Rectal smooth muscle tissue (tissue), 1 donor: Measurements from ENCODE around the gene TSHZ2.

ENCODE experiments used
- H3K27ac ChIP-seq: one replicate; pipeline ENCODE4 v1.7.0; 2013; ENCODE audit warnings: low read depth, low read length, inconsistent platforms
- H3K27me3 ChIP-seq: one replicate; pipeline ENCODE4 v1.7.0; 2013; ENCODE audit warnings: low read length; ENCODE audit not compliant: control insufficient read depth, insufficient read depth
- H3K36me3 ChIP-seq: one replicate; pipeline ENCODE4 v1.7.0; 2013; ENCODE audit warnings: low read length; ENCODE audit not compliant: control insufficient read depth, insufficient read depth
- H3K4me1 ChIP-seq: one replicate; pipeline ENCODE4 v1.7.0; 2013; ENCODE audit warnings: low read length; ENCODE audit not compliant: control insufficient read depth, insufficient read depth
- H3K4me3 ChIP-seq: one replicate; pipeline ENCODE4 v1.7.0; 2013; ENCODE audit warnings: low read length
- H3K9ac ChIP-seq: one replicate; pipeline ENCODE4 v1.7.0; 2013; ENCODE audit warnings: low read length

The TSHZ2 gene

DNA sequence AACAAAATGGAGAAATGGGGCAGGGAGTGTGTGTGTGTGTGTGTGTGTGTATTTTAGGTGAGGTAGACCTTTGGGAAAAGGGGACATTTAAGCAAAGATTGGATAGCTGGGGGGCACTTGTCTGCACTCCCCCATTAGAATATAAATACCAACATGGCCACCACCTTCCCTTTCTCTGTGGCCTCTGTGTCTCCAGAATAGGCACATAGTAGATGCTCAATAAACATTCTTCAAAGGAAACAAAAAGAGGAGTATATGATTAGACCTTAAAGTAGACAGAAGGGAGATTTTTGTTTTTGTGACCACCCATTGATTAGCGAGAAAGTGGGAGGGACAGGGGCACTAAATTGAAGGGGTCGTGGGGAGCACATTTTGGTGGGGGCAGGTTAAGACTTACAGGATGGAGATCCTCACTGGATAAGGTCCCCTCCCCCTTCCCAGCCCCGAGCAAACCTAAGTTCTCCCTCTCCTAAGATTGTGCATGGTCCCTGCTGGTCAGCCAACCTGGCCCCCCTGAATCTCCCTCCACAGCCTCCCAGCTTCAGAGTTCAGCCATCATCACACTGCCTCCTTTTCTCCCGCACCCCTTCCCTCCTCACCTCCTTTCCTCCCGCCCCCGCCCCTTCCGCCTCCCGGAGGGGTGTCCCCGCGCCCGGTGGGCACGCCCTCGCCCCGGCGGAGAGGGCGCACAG, 514 bp upstream of the TSHZ2 start:
- peaks cover 4% of the 10 kb centered on the region for H3K27me3 ChIP-seq

DNA sequence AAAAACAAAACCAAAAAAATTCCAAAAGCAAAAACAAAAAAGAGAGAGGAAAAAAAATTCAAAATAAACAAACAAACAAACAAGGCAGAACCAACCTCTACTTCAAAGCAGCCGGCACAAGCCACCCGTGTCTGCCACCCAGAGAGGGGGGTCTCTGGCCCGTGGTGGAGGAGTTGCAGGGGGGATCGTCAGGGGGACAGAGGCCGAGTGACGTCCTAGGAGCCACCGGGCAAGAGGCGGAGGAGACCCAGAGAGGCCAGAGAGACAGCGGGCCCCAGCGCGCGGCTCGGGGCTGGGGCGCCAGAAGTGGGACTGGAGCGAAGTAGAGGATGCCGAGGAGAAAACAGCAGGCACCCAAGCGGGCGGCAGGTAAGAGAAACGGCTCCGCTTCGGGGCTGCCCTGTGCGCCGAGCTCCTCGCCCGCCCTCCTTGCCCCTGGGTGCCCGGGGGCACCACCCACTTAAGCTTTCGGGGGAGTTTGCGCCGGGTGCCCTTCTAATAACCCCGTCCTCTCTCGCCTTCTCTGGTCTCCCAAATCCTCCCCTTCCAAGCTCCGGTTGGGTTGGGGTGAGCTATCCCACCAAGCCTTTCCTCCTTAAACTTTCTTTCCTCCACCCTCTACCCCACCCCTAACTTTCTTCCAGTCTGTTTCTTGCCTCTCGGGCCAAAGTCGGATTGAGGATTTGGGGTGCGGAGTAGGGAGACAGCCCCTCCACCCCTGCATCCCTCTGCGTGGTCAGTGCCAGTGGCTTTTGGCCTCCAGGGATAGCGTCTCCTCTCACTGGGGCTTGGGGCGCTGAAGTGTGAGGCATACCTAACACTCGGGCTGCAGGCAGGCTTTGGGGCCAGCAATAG, 1.0 kb downstream of the TSHZ2 start:
- Histone ChIP-seq H3K4me3 (peak overlapping the region; percentile 65), H3K9ac (no peak overlapping the region), H3K36me3 (no peaks in the 10 kb centered on the region), H3K27me3 (peaks cover 4% of the 10 kb centered on the region), H3K4me1 (no peaks in the 10 kb centered on the region), H3K27ac (peak overlapping the region; percentile 22)

More for the DNA sequence above, 514 bp upstream of the TSHZ2 start:
- Histone ChIP-seq H3K4me1 (no peaks in the 10 kb centered on the region), H3K27ac (no peak overlapping the region), H3K9ac (no peak overlapping the region), H3K4me3 (no peak overlapping the region), H3K36me3 (no peaks in the 10 kb centered on the region)

DNA sequence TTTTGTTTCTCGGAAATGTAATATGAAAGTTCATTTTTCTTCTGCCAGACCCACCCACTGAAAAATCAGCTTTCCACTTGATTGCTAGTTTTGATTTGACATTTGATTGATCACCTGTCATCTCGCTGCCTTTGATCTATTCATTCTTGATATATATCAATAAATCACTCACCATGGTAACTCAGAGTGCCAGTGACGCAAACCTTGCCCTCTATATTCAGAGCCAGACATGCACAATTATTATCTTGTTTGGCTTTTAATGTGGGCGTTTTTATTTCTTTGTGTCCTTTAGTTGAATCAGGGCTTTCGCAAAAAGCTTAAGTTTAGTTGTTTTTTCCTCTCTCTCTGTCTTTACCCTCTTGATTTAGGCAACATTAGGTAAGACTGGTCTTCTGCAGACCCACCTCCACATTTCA, 2.0 kb downstream of the TSHZ2 start:
- Histone ChIP-seq H3K4me1 (no peaks in the 10 kb centered on the region), H3K27me3 (peaks cover 4% of the 10 kb centered on the region), H3K4me3 (peak overlapping the region; percentile 37), H3K27ac (peak overlapping the region; percentile 46), H3K9ac (no peak overlapping the region), H3K36me3 (no peaks in the 10 kb centered on the region)

DNA sequence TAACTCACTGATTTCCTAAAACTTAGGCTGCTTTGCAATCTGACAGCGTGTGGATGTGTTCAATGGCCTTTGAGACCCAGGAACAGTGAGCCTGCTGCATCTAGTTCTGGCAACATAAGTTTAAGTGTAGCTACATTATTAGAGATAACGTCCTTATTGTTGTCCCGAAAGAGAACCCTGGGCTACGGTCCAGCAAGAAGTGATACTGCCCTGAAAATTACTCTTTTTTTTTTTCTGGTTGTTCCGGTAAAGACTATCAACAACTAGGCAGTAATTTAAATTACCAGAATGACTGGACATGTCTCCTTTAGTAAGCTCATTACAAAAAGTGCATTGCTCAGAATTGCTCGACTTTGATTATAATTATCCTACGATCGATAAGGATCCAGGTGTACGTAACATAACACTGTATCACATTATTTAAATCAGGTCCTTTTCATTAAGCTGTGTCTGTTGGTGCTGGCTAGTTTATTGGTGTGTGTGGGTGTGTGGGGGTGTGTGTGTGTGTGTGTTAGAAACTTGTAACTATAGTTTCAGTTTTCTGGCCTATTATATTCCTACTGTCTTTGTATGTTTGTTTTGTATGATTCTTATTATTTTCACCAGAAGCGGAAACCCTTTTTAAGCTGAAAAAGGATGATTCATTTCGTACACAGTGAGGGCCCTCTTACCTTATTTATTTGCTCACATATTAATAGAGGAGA, 3.0 kb downstream of the TSHZ2 start:
- Histone ChIP-seq H3K4me1 (no peaks in the 10 kb centered on the region), H3K27me3 (peaks cover 4% of the 10 kb centered on the region), H3K36me3 (no peaks in the 10 kb centered on the region), H3K9ac (no peak overlapping the region), H3K27ac (peak overlapping the region; percentile 50), H3K4me3 (peak overlapping the region; percentile 51)

DNA sequence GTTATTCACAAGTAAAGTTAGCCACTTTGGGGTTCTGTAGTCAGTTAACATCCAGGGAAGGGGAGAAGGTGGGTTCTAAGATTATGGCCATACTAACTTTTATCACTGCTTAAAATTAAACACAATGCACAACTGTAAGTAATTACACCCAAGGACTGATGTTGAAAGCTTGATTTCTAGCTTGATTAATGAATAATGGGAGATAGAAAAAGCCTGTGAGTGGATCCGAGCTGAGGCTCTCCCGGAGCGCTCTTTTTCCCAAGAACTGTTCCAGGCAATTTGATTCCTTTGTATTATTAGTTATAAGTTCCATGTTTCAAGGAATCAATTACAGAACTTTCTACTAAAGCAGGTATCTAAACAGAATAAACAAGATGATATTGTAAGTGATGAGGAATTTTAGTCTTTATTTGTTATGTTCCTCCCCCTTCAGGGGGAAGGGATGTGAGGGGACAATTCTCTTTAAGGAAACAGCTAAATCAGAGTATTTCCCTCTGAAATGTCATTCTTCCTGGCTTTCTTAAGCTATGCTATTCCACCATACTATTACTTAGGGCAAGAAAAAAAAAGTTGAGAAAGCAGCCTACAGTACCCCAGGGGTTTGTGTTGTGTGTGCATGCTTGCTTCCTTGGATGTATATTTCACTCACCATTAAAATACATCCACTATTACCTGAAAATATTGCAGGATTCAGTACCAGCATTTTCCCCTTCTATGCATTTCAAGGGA, 3.8 kb downstream of the TSHZ2 start:
- Histone ChIP-seq H3K36me3 (no peaks in the 10 kb centered on the region), H3K4me3 (peak overlapping the region; percentile 51), H3K4me1 (no peaks in the 10 kb centered on the region), H3K9ac (no peak overlapping the region), H3K27me3 (peaks cover 4% of the 10 kb centered on the region), H3K27ac (peak overlapping the region; percentile 50)

DNA sequence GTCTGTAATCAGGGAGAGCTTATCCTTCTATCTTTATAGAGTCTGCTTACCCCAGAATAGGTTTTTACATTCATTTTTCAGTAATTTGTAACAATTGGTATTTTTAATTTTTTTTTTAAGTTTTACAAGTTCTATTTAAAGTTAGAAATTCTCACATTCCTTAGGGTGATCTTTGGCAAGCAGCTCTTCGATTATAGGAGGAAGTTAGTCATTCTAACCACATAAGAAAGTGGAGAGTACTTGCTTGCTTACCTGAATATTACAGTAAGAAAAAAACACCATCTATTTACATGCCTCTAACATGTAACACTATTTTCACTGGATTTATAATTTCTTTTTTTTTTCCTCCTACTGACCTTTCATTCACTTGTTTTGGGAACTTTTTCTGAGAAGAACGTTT, 6.7 kb downstream of the TSHZ2 start:
- Histone ChIP-seq H3K9ac (no peak overlapping the region), H3K36me3 (no peaks in the 10 kb centered on the region), H3K27ac (no peak overlapping the region), H3K27me3 (no peaks in the 10 kb centered on the region), H3K4me3 (no peak overlapping the region), H3K4me1 (no peaks in the 10 kb centered on the region)

DNA sequence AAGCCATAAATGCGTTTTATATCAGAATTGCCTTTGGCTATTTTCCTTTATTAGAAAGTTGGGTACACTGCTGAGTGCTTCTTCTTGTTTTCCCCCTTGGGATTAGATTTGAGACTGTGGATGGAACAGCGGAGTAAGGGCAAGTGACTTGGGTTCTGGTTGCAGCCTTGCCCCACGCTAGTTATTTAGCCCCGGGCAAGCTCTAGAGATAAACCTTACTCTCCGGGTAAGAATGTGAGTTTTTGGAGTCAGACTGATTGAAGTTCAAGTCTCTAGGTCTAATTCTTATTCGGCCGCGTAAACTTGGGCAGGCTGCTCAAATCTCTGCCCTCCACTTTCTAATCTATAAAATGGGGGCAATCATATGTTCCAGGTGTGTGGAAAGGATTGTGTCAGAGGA, 8.9 kb downstream of the TSHZ2 start:
- Histone ChIP-seq H3K9ac (no peak overlapping the region), H3K36me3 (no peaks in the 10 kb centered on the region), H3K27ac (no peak overlapping the region), H3K4me1 (no peaks in the 10 kb centered on the region), H3K4me3 (no peak overlapping the region), H3K27me3 (no peaks in the 10 kb centered on the region)

DNA sequence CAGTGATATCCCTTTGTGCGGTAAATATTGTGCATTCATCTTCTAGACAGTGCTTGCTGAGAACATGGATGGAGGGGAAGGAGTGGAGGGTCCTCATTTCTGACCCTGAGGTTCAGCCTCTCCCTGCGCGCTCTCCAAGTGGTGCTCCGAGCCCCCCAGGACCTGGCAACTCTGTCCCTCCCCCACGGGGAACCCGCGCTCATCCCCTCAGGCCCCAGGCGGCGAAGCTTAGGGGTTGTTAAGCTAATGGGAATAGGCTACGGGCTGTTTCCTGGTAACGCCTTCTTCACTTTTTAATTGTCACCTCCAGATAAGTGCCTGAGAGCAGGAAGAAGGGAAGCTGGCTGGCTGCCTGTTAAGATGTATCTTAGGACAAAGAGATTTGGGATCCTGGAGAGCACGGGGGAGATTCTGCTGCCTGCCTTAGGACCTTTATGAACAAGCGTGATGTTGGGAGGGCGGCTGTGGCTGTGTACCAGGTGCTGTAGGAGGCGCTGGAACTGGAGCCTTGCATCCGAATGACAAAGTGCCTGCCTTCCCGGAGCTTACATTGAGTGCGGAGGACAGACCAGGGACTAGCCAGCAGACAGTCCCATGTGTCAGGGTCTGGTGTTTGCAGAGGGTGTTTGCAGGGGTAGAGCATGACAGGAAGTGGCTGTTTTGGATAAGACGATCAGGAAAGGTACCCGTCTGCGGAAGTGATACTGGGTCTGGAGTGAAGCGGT, 11.7 kb downstream of the TSHZ2 start:
- H3K4me1 ChIP-seq: no peaks in the 10 kb centered on the region
- H3K36me3 ChIP-seq: no peaks in the 10 kb centered on the region
- H3K9ac ChIP-seq: no peak overlapping the region
- no peak overlapping the region for H3K27ac ChIP-seq
- H3K27me3 ChIP-seq: no peaks in the 10 kb centered on the region
- no peak overlapping the region for H3K4me3 ChIP-seq

DNA sequence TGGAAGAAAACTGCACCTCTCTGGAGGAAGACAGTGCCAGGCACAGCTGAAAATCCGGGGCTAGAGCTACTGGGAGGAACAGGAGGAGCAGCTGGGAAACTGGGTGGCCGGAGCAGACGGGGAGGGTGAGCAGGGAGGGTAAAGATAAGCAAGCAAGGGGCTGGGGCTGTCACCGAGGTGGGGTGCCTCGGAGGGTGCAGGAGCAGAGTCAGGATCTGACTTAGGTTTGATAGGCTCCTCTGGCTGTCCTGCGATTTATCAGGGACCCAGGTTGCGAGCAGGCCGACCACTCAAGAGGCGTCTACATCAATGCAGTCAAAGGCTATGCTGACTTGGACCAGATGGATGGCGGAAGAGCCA, 12.3 kb downstream of the TSHZ2 start:
- no peak overlapping the region for H3K4me3 ChIP-seq
- no peak overlapping the region for H3K27ac ChIP-seq
- H3K36me3 ChIP-seq: no peaks in the 10 kb centered on the region
- no peak overlapping the region for H3K9ac ChIP-seq
- no peaks in the 10 kb centered on the region for H3K27me3 ChIP-seq
- no peaks in the 10 kb centered on the region for H3K4me1 ChIP-seq

DNA sequence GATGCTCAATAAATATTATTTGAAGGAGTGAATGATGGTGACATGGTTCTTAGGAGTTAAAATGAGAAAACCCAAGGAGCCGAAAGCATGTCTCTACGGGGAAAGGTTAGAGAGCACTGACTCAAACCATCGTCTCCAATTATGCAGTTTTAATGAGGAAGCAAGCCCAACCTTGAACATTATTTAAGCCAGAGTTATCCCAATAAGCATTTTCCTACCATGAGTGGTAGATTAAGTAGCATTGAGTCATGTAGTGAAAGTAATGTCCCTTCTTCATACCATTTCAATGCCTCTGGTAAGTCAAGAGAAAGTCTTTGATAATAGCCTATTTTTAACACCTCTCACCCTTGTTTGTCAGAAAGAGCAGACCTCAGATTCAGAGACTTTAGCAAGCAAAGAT, 13.5 kb downstream of the TSHZ2 start:
- no peaks in the 10 kb centered on the region for H3K4me1 ChIP-seq
- no peak overlapping the region for H3K4me3 ChIP-seq
- no peaks in the 10 kb centered on the region for H3K27me3 ChIP-seq
- H3K27ac ChIP-seq: no peak overlapping the region
- no peak overlapping the region for H3K9ac ChIP-seq
- H3K36me3 ChIP-seq: no peaks in the 10 kb centered on the region

DNA sequence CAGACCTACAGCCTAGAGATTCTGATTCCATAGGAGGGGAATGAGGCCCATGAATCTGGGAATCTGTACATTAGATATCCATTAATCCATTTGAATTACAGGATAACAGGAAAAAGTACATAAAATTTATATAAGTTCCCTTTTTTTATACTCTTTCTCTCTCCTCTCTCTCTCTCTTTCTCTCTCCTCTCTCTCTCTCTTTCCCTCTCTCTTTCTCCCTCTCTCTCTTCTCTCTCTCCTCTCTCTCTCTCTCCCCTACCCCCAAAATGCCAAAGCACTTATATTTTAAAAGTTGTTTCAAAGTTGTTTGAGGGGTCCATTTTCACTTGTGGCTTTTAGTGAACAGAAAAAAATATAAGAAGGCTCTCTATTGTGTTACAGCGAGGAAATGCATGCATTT, 15.1 kb downstream of the TSHZ2 start:
- Histone ChIP-seq H3K36me3 (no peaks in the 10 kb centered on the region), H3K4me3 (no peak overlapping the region), H3K27ac (no peak overlapping the region), H3K4me1 (no peaks in the 10 kb centered on the region), H3K9ac (no peak overlapping the region), H3K27me3 (no peaks in the 10 kb centered on the region)
